CD4-positive, CD25-positive, alpha-beta regulatory T cell (primary cell): ENCODE measurements around the gene SRD5A1. TPM values are rescaled to one million over a fixed set of nuclear protein-coding genes. Genes with fewer than 3 reads are reported as not detected.

ENCODE experiments used
- ATAC-seq, 2 donors: fragments of 150-1000 bp; cut with Tn5 transposase; one replicate each; pipeline ENCODE4 v1.10.0; 2021; ENCODE audit warnings: low read depth in 2 of 2, moderate number of reproducible peaks in 2 of 2, moderate library complexity in 1 of 2
- DNase-seq, 3 donors: peaks; one replicate each; pipeline versions ENCODE4 v3.0.0 to v3.0.0-alpha.2; 2012 to 2022; ENCODE audit warnings: mixed read lengths in 1 of 3
- H3K27ac ChIP-seq: one replicate; pipeline ENCODE4 v1.7.0; 2013; ENCODE audit warnings: mild to moderate bottlenecking, low read length; ENCODE audit not compliant: insufficient read depth, poor library complexity, severe bottlenecking
- H3K27me3 ChIP-seq: one replicate; pipeline ENCODE4 v1.7.0; 2013; ENCODE audit warnings: low read length; ENCODE audit not compliant: control insufficient read depth, insufficient read depth
- H3K36me3 ChIP-seq: one replicate; pipeline ENCODE4 v1.7.0; 2013; ENCODE audit warnings: mild to moderate bottlenecking, low read length, moderate library complexity; ENCODE audit not compliant: control insufficient read depth, insufficient read depth
- H3K4me1 ChIP-seq: 2 replicates; pipeline ENCODE4 v1.7.0; 2013; ENCODE audit warnings: mild to moderate bottlenecking, low read length; ENCODE audit not compliant: insufficient read depth, control insufficient read depth, poor library complexity, severe bottlenecking
- H3K4me3 ChIP-seq: one replicate; pipeline ENCODE4 v1.7.0; 2013; ENCODE audit warnings: low read depth, mild to moderate bottlenecking, low read length, moderate library complexity
- H3K9me3 ChIP-seq, 2 experiments: 1 replicate in 1 of 2; 2 replicates in 1 of 2; pipeline ENCODE4 v1.7.0; 2013; ENCODE audit warnings: low read length in 2 of 2, mild to moderate bottlenecking in 1 of 2, moderate library complexity in 1 of 2; ENCODE audit not compliant: control insufficient read depth in 2 of 2
- H3K27ac Mint-ChIP-seq, 3 donors: one replicate each; pipeline ENCODE4 v1.8.0; 2020 to 2022; ENCODE audit warnings: mild to moderate bottlenecking in 3 of 3, mixed read lengths in 3 of 3, moderate library complexity in 2 of 3
- H3K27me3 Mint-ChIP-seq: one replicate; pipeline ENCODE4 v1.8.0; 2022; ENCODE audit warnings: mild to moderate bottlenecking, mixed read lengths
- H3K36me3 Mint-ChIP-seq: one replicate; pipeline ENCODE4 v1.8.0; 2020; ENCODE audit warnings: mixed read lengths
- H3K4me1 Mint-ChIP-seq, 4 donors: one replicate each; pipeline ENCODE4 v1.8.0; 2020 to 2022; ENCODE audit warnings: mixed read lengths in 4 of 4, mild to moderate bottlenecking in 1 of 4
- H3K4me3 Mint-ChIP-seq, 4 donors: one replicate each; pipeline ENCODE4 v1.8.0; 2020 to 2022; ENCODE audit warnings: mild to moderate bottlenecking in 4 of 4, mixed read lengths in 4 of 4, moderate library complexity in 3 of 4
- H3K9me3 Mint-ChIP-seq, 7 donors: one replicate each; pipeline ENCODE4 v1.8.0; 2020 to 2022; ENCODE audit warnings: mixed read lengths in 7 of 7, mild to moderate bottlenecking in 3 of 7, moderate library complexity in 2 of 7
- polyA plus RNA-seq, 4 donors: library from polyadenylated mRNA; unstranded; fragments of 300-500 nt; fragmentation: Illumina TruSeq; gene quantifications; one replicate each; pipeline ENCODE4 v1.2.3, GENCODE V29; 2021
- total RNA-seq: library from RNA; stranded (reverse); gene quantifications from one replicate; pipeline ENCODE4 v1.2.3, GENCODE V29; 2022

SRD5A1 gene
- total and polyA plus RNA-seq, 5 donors from 2014 or later: 5.3 to 9.5 (median 6.3) TPM

DNA sequence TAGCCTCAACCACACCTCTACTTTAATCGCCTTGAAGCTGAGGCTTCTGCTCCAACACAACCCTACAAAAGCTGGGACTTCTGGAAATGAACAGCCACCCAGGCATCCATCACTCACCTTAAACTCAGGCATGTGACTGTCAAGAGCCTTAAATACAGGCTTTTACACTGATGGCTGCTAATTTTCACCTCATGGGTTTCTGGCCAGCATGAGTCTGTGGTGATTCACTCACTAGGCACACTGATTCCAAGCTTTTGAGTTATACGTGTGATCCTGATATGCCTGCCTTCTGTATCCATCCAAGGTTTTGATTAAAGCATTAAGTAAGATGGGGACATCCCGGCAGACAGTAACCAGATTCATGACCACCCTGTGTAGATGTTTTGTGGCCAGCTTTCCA, 9.3 kb upstream of the SRD5A1 start:
- Histone ChIP-seq H3K4me3 (no peak overlapping the region), H3K27me3 (no peaks in the 10 kb centered on the region), H3K36me3 (peaks cover 86% of the 10 kb centered on the region), H3K4me1 (no peaks in the 10 kb centered on the region), H3K27ac (no peak overlapping the region), H3K9me3 (peaks cover 12 to 19% of the 10 kb centered on the region in 2 experiments)
- H3K36me3 Mint-ChIP-seq: peaks cover 60% of the 10 kb centered on the region
- H3K27ac Mint-ChIP-seq: no peak overlapping the region
- H3K4me3 Mint-ChIP-seq: no peak overlapping the region
- no peak for DNase-seq
- H3K9me3 Mint-ChIP-seq: peaks cover 0 to 13% (median 5%) of the 10 kb centered on the region in 7 donors
- peaks cover 5 to 35% (median 19%) of the 10 kb centered on the region in 4 donors for H3K4me1 Mint-ChIP-seq
- H3K27me3 Mint-ChIP-seq: no peaks in the 10 kb centered on the region
- no peak for ATAC-seq

DNA sequence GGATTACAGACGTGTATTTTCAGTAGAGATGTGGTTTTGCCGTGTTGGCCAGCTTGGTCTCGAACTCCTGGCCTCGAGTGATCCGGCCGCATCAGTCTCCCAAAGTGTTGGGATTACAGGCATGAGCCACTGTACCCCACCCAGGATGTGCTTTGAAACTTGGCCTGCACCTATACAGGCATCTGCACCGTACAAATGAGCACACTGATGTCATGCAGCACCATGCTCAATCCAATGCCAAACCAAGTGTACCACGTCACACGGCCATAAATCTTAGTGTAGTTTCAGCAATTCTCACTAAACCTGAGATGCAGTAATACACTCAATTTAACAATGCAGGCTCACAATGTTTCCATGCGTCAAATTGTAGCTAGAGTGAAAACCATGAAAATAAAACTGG, 6.7 kb upstream of the SRD5A1 start:
- Histone ChIP-seq H3K36me3 (peaks cover 83% of the 10 kb centered on the region), H3K9me3 (peaks cover 12 to 19% of the 10 kb centered on the region in 2 experiments), H3K4me1 (peaks cover 5% of the 10 kb centered on the region), H3K27me3 (no peaks in the 10 kb centered on the region), H3K27ac (no peak overlapping the region), H3K4me3 (no peak overlapping the region)
- peaks cover 14 to 59% (median 37%) of the 10 kb centered on the region in 4 donors for H3K4me1 Mint-ChIP-seq
- peak overlapping the region in 2 of 3 donors; percentile 20 to 87 for H3K27ac Mint-ChIP-seq
- H3K27me3 Mint-ChIP-seq: no peaks in the 10 kb centered on the region
- DNase-seq (no peak), ATAC-seq (no peak)
- peaks cover 0 to 13% (median 5%) of the 10 kb centered on the region in 7 donors for H3K9me3 Mint-ChIP-seq
- H3K36me3 Mint-ChIP-seq: peaks cover 69% of the 10 kb centered on the region
- H3K4me3 Mint-ChIP-seq: no peak overlapping the region

DNA sequence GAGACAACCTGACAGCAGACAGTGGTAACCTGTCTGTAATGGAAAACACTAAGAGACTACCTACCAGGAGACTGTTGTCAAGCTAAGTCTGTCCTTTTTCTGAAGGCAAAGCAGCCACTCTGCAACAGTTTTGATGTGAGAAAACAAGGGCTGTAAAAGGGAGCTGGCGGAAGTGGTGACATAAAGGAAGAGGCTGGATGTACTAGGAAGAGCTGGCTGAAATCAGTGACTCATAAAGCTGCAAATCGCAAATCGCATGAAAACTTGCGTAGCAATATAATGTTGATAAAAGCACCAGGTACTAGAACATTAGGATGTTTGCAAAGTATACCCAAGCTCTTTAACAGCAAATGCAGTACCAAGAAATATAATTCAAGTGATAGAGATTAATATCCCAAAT, 1.8 kb upstream of the SRD5A1 start:
- no peaks in the 10 kb centered on the region for H3K9me3 ChIP-seq
- peaks cover 36% of the 10 kb centered on the region for H3K36me3 ChIP-seq
- no peak for ATAC-seq
- Mint-ChIP-seq H3K9me3 (no peaks in the 10 kb centered on the region), H3K4me3 (peak overlapping the region; percentile 94 to 99 (median 96)), H3K36me3 (peaks cover 29% of the 10 kb centered on the region), H3K27me3 (no peaks in the 10 kb centered on the region), H3K4me1 (peaks cover 9 to 77% (median 42%) of the 10 kb centered on the region in 4 donors), H3K27ac (peak overlapping the region in 2 of 3 donors; percentile 73 to 97)
- no peak overlapping the region for H3K27ac ChIP-seq
- H3K4me1 ChIP-seq: peaks cover 28% of the 10 kb centered on the region
- peak overlapping the region; percentile 90 for H3K4me3 ChIP-seq
- peak in 1 of 3 donors; percentile 19 for DNase-seq
- no peaks in the 10 kb centered on the region for H3K27me3 ChIP-seq

DNA sequence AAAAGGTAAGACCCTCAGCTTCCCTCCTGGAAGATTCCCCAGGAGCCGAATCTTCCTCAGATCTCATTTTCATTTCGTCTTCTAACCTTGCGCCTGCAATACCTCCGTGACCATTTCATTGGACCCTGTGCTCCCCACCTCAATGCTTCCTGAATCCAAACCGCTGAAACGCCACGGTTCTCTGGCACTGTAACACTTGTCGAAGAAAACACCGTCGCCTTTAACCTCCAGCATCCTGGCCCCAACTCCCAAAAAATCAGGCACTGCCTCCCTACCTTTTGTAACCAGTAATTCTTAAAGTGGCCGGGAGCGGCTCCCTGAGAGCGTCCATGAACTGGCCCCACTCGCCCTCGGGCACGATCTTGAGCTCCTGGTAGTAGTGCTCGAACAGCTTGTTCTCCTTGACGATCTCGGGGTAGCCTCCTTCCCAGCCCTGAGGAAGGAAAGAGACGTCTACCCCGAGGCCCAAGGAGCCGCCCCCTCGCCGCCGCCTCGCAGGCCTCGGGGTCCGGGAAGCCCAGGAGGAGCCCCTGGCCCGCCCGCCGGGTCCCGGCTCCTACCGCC, 834 bp upstream of the SRD5A1 start:
- no peaks in the 10 kb centered on the region for H3K27me3 Mint-ChIP-seq
- H3K9me3 ChIP-seq: no peaks in the 10 kb centered on the region
- DNase-seq (no peak), ATAC-seq (peak in 1 of 2 donors; percentile 2)
- H3K4me3 ChIP-seq: peak overlapping the region; percentile 90
- peaks cover 26% of the 10 kb centered on the region for H3K36me3 Mint-ChIP-seq
- peaks cover 28% of the 10 kb centered on the region for H3K4me1 ChIP-seq
- no peaks in the 10 kb centered on the region for H3K9me3 Mint-ChIP-seq
- H3K4me3 Mint-ChIP-seq: peak overlapping the region; percentile 94 to 99 (median 96)
- peak overlapping the region; percentile 90 for H3K27ac ChIP-seq
- peaks cover 9 to 72% (median 41%) of the 10 kb centered on the region in 4 donors for H3K4me1 Mint-ChIP-seq
- no peaks in the 10 kb centered on the region for H3K27me3 ChIP-seq
- H3K27ac Mint-ChIP-seq: peak overlapping the region; percentile 97 to 100 (median 97)
- peaks cover 32% of the 10 kb centered on the region for H3K36me3 ChIP-seq

DNA sequence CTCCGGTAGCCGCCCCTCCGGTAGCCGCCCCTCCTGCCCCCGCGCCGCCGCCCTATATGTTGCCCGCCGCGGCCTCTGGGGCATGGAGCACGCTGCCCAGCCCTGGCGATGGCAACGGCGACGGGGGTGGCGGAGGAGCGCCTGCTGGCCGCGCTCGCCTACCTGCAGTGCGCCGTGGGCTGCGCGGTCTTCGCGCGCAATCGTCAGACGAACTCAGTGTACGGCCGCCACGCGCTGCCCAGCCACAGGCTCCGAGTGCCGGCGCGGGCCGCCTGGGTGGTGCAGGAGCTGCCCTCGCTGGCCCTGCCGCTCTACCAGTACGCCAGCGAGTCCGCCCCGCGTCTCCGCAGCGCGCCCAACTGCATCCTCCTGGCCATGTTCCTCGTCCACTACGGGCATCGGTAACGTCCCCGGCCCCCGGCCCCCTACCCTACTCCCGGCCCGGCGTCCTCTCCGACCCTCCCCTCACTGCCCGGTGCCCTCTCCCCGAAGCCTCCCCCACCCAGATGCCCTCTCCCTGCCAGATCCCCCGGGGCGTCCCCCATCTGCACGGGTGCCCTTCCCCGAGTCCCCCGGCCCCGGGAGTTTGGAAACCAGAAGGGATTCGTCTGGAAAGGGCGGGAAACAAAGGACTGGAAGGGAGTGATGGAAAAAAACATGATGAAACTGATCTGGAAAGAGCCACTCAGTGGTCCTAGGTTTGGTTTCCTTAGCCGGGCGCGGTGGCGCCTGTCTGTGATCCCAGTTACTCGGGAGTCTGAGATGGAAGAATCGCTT, 417 bp downstream of the SRD5A1 start:
- H3K27me3 ChIP-seq: no peaks in the 10 kb centered on the region
- Mint-ChIP-seq H3K4me3 (peak overlapping the region; percentile 94 to 99 (median 96)), H3K36me3 (peaks cover 26% of the 10 kb centered on the region), H3K9me3 (no peaks in the 10 kb centered on the region), H3K27ac (peak overlapping the region in 2 of 3 donors; percentile 43 to 97), H3K4me1 (peaks cover 9 to 63% (median 35%) of the 10 kb centered on the region in 4 donors), H3K27me3 (no peaks in the 10 kb centered on the region)
- H3K4me1 ChIP-seq: peaks cover 28% of the 10 kb centered on the region
- H3K36me3 ChIP-seq: peaks cover 21% of the 10 kb centered on the region
- peak overlapping the region; percentile 71 for H3K4me3 ChIP-seq
- no peaks in the 10 kb centered on the region for H3K9me3 ChIP-seq
- ATAC-seq: peak; percentile 43 to 50
- DNase-seq: no peak
- H3K27ac ChIP-seq: peak overlapping the region; percentile 90

DNA sequence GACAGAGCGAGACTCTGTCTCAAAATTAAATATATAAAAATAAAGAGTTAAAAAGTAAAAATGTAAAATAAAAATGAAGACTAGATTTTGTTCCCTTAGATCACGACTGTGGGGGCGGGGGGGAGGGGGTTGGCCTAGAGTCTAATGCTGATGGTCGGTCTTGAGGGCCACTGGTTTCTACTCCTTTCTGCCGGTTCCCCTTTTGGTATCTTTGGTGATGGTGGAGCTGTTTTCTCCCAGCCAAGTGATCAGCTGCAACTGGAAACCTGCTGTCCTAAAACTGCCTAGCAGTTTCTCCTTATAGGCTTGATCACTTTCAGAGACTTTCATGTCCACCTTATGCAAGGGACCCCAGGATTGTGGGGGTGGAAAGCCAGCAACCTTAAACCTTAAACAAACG, 1.1 kb downstream of the SRD5A1 start:
- Mint-ChIP-seq H3K4me3 (peak overlapping the region; percentile 94 to 99 (median 96)), H3K36me3 (peaks cover 25% of the 10 kb centered on the region), H3K4me1 (peaks cover 9 to 57% (median 33%) of the 10 kb centered on the region in 4 donors), H3K27me3 (no peaks in the 10 kb centered on the region), H3K27ac (peak overlapping the region in 2 of 3 donors; percentile 38 to 43), H3K9me3 (no peaks in the 10 kb centered on the region)
- H3K4me3 ChIP-seq: peak overlapping the region; percentile 71
- H3K36me3 ChIP-seq: peaks cover 15% of the 10 kb centered on the region
- no peaks in the 10 kb centered on the region for H3K9me3 ChIP-seq
- no peak for ATAC-seq
- peak in 1 of 3 donors; percentile 21 for DNase-seq
- peaks cover 28% of the 10 kb centered on the region for H3K4me1 ChIP-seq
- no peak overlapping the region for H3K27ac ChIP-seq
- no peaks in the 10 kb centered on the region for H3K27me3 ChIP-seq

DNA sequence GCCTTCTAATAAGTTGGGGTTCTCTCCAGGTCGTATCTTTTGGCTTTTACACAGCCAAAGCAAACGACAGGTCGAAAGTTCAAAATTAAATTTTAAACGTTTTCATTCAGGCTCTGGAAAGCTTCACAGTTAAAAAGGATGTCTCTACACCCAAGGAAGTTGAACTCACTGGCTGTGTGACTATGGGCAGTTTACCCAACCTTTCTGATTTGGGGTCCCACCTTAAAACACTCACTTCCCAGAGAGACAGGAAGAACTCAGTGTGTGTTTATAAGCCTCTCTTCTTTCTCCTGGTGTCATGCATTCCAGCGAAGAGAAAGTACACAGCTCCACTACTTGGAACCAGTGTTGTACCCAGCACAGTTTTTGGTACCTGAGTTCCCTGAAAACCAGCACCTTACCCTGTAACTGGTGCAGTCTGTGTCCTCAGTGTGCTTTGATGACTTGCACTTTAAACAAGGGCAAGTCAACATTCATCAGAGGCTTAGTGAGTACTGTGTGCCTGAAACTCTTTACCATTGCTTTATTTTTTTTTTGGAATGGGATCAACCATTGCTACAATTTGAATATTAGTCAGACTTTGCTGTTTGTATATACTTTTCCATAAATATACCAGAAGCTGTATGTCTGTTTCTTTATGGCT, 1.7 kb downstream of the SRD5A1 start:
- H3K4me3 ChIP-seq: no peak overlapping the region
- peaks cover 10% of the 10 kb centered on the region for H3K36me3 ChIP-seq
- Mint-ChIP-seq H3K4me3 (peak overlapping the region; percentile 71 to 99 (median 75)), H3K27me3 (no peaks in the 10 kb centered on the region), H3K9me3 (no peaks in the 10 kb centered on the region), H3K4me1 (peaks cover 6 to 51% (median 28%) of the 10 kb centered on the region in 4 donors), H3K36me3 (peaks cover 19% of the 10 kb centered on the region), H3K27ac (peak overlapping the region in 2 of 3 donors; percentile 18 to 38)
- H3K27ac ChIP-seq: no peak overlapping the region
- ATAC-seq (no peak), DNase-seq (peak in 1 of 3 donors; percentile 85)
- no peaks in the 10 kb centered on the region for H3K27me3 ChIP-seq
- H3K4me1 ChIP-seq: peaks cover 28% of the 10 kb centered on the region
- H3K9me3 ChIP-seq: no peaks in the 10 kb centered on the region
